ENCODE results near the gene OR2T11. TPM values are rescaled to one million over a fixed set of nuclear protein-coding genes. Genes with fewer than 3 reads are reported as not detected.
"Not testable (repeated sequence)": the region's sequence is repeated elsewhere in the genome, so short reads cannot be mapped to it uniquely, and the experiment has no call there.

Gene OR2T11
- not detected for total RNA-seq
- not detected for polyA plus RNA-seq
- long read RNA-seq, donor 1 = 0 reads
- long read RNA-seq, donor 2 = 0 reads
- long read RNA-seq, donor 3 = 0 reads

- H3K4me1 ChIP-seq; H3K36me3 ChIP-seq; H3K4me3 ChIP-seq; DNase-seq; H3K27ac ChIP-seq; H3K9me3 ChIP-seq; H3K27me3 ChIP-seq; intact Hi-C loops (cut with DNase I); ATAC-seq: not testable (repeated sequence)
- WGBS, 4 donors = no CpG with 5 or more reads among the region's 2 CpGs
These were observed at the start of gene OR2T11 for GRCh38 chr1:248634991-248635390. TSS of gene OR2T11 (minus strand) at chr1:248635091. CDS start at chr1:248627128, 7,963 bp downstream.

DNA sequence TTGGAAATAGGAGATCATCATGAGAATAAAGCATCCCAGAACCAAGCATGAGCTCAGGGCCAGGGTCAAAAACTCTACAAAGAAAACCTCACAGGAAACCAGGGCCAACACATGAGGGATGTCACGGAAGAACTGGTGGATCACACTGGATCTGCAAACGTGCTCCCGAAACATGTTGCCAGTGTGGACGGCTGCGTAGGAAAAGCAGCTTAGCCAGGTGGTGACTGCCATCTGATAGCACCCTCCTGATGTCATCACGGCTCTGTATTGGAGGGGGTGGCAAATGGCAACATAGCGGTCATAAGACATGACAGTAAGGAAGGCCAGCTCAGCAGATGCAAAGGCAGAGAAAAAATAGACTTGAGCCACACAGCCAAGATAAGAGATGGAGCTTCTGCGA lies 46.8 kb upstream of the OR2T11 start:
- Histone ChIP-seq H3K27me3 (peaks cover 0 to 4% (median 0%) of the 10 kb centered on the region in 9 donors), H3K36me3 (no peaks in the 10 kb centered on the region), H3K4me1 (no peaks in the 10 kb centered on the region), H3K9me3 (no peaks in the 10 kb centered on the region), H3K27ac (no peak overlapping the region), H3K4me3 (no peak overlapping the region)
- DNase-seq (no peak), ATAC-seq (no peak)
- 78 to 81% (median 78%) methylated on average over 8 of the region's 8 CpGs for whole genome bisulfite sequencing, 4 donors
- intact Hi-C loops (cut with DNase I) = no loop called here
- no peak for TF ChIP-seq CTCF (IDR thresholded peaks at IDR 0.05)
- no peak for TF ChIP-seq POLR2A (IDR thresholded peaks at IDR 0.05)

- no peak for ATAC-seq
- DNase-seq = no peak
- 35 to 64% (median 52%) methylated on average over 1 of the region's 1 CpG for WGBS, 4 donors
- H3K36me3 ChIP-seq = no peaks in the 10 kb centered on the region
- H3K4me3 ChIP-seq = no peak overlapping the region
- intact Hi-C loops (cut with DNase I) = no loop called here
- no peak overlapping the region for H3K27ac ChIP-seq
- peaks cover 0 to 21% (median 0%) of the 10 kb centered on the region in 12 donors for H3K9me3 ChIP-seq
- no peaks in the 10 kb centered on the region for H3K4me1 ChIP-seq
- peaks cover 0 to 6% (median 0%) of the 10 kb centered on the region in 9 donors for H3K27me3 ChIP-seq
- TF ChIP-seq CTCF (IDR thresholded peaks at IDR 0.05) (no peak), POLR2A (IDR thresholded peaks at IDR 0.05) (no peak)
These were observed 35.1 kb upstream of the OR2T11 start for GRCh38 chr1:248670003-248670402.

DNA sequence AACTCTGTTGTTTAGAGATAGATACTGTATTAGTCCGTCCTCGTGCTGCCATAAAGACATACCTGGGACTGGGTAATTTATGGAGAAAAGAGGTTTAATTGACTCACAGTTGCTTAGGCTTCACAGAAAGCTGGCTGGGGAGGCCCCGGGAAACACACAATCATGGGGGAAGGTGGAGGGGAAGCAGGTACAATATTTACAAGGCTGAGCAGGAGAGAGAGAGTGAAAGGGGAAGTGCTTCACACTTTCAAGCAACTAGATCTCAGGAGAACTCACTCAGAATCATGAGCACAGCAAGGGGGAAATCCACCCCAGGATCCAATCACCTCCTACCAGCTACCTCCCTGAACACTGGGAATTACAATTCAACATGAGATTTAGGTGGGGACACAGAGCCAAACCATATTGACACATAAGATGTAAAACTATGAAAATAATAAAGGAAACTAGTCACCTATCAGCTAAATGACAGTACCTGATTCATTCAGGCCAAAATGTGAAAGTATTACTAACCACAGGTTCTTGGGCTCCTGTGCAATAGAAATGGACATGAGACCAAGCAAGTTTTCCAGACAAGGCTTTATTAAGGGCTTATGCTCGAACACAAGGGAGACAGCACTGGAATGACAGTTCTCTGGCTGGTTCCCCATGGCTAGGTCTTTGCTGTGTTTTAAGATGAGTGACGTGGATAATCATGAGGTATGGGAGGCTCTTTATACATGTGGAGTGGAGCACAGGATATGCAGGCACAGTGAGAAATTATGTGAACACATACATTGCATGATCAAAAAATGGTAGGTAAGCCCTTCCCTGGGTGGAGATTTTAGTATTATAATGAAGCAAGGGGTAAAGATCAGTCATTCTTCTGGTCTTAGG lies 28.8 kb upstream of the OR2T11 start:
- 61 to 66% (median 63%) methylated on average over 5 of the region's 5 CpGs for WGBS, 4 donors

GRCh38 chr1:248656797-248657196 lies 21.9 kb upstream of the OR2T11 start:
- H3K4me3 ChIP-seq; H3K4me1 ChIP-seq; ATAC-seq; DNase-seq; H3K36me3 ChIP-seq; H3K27me3 ChIP-seq; intact Hi-C loops (cut with DNase I); H3K27ac ChIP-seq; H3K9me3 ChIP-seq: not testable (repeated sequence)
- 65 to 88% (median 77%) methylated on average over 4 to 6 of the region's 6 CpGs; no CpG with 5 or more reads in 1 of the 4 donors for WGBS, 4 donors

More for the DNA sequence above, 28.8 kb upstream of the OR2T11 start:
- ATAC-seq; intact Hi-C loops (cut with DNase I); H3K27ac ChIP-seq; H3K4me1 ChIP-seq; H3K9me3 ChIP-seq; H3K27me3 ChIP-seq; H3K4me3 ChIP-seq; DNase-seq; H3K36me3 ChIP-seq: not testable (repeated sequence)

DNA sequence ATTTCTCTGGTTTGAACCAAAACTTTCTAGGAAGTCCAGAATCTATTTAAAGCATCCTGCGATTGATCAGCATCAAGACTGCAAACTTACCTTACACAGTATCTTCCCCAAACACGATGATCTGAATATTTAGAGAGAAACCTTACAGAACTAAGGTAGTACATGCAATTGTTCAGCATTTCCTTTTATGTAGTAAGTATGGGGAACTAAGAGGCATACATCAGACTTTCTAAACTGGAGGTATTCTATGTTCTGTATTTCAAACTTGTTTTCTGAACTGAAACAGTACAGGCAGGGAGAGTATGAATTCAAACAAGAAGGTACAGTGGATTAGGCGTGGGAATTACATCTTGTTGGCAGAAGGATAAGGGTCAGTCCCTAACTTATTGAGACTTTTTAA lies 20.5 kb upstream of the OR2T11 start, which contains the start of gene OR2T27:
Gene OR2T27, minus strand, starts transcription at position 175 of the 400 bp plus-strand sequence. CDS start 4,644 bp downstream, outside the sequence.
- H3K4me1 ChIP-seq; H3K27ac ChIP-seq; H3K4me3 ChIP-seq; DNase-seq; intact Hi-C loops (cut with DNase I); ATAC-seq; H3K9me3 ChIP-seq; H3K36me3 ChIP-seq; H3K27me3 ChIP-seq: not testable (repeated sequence)
- 65 to 92% (median 88%) methylated on average over 1 to 3 of the region's 3 CpGs; no CpG with 5 or more reads in 1 of the 4 donors for WGBS, 4 donors

DNA sequence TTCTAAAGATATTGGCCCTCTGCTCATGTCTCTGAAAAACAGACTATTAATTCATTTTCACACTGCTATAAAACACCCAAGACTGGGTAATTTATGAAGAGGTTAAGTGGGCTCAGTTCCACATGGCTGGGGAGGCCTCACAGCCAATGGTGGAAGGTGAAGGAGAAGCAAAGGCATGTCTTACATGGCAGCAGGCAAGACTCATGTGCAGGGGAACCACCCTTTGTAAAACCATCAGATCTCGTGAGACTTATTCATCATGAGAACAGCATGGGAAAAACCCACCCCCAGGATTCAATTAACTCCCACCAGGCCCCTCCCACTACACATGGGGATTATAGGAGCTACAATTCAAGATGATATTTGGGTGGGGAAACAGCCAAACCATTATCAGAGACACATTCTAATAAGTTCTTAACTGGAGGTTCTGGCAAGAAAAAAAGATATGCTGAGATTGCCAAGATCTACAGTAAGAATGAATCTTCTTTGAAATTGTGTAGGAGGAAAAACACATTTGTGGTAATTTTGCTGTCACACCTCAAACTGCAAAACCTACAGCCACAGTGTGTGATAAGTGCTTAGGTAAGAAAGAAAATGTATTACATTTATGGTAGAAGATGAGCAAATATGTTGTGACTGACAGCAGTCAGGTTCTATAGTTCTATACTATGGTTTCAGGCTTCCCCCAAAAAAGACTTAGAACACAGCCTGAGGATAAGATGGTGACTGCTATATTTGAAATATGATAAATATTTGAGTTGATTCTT lies 14.1 kb upstream of the OR2T11 start:
- H3K9me3 ChIP-seq, DNase-seq, ATAC-seq, H3K36me3 ChIP-seq, H3K27ac ChIP-seq, H3K4me1 ChIP-seq, H3K27me3 ChIP-seq, H3K4me3 ChIP-seq: not testable (repeated sequence)
- no CpG with 5 or more reads among the region's 1 CpG for WGBS, 4 donors
- intact Hi-C loops (cut with DNase I) = loop anchor here in 1 of 10 donors (10.0 kb wide), 1 partner anchor 204 kb away; the partner anchor contains the start of gene OR2T2

DNA sequence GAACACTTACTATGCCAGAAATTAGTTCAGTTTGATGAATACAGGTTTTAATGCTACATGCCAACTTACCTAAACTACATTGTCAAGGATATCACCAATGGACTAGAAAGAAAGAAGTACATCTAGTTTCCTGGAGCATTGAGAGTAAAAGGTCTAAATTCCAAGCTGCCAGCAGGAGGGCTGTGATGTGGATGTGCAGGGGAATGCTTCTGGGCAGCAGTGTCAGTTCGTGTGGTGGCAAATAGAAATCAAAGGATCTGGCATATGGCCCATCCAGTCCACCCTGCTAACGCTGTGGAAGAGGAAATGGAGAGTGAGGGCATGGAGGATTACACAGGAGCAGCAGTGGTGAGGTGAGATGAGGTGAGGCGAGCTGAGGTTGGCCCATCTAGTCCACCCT lies 10.3 kb upstream of the OR2T11 start, which contains the start of gene OR2T35:
Gene OR2T35, minus strand, starts transcription at position 101 of the 400 bp plus-strand sequence. CDS start 6,020 bp downstream, outside the sequence.
- H3K27me3 ChIP-seq = not testable (repeated sequence)
- WGBS, 4 donors = 39 to 88% (median 49%) methylated on average over 1 to 3 of the region's 3 CpGs
- intact Hi-C loops (cut with DNase I) = loop anchor here in 1 of 10 donors (10.0 kb wide), 1 partner anchor 200 kb away; the partner anchor contains the start of gene OR2T2

More for the DNA sequence above, 10.3 kb upstream of the OR2T11 start, which contains the start of gene OR2T35:
- H3K36me3 ChIP-seq, H3K9me3 ChIP-seq, H3K4me1 ChIP-seq, H3K27ac ChIP-seq, ATAC-seq, H3K4me3 ChIP-seq, DNase-seq: not testable (repeated sequence)

Measured in heart left ventricle (tissue), 16 donors.